HG03095 (cell line): Measurements from ENCODE around the gene PRKAB1.

Experiments used
- ATAC-seq: cut with Tn5 transposase; IDR thresholded peaks from one replicate; pipeline ENCODE4 v1.9.1; 2021; ENCODE audit warnings: moderate library complexity; ENCODE audit not compliant: unreplicated experiment

The PRKAB1 gene

DNA sequence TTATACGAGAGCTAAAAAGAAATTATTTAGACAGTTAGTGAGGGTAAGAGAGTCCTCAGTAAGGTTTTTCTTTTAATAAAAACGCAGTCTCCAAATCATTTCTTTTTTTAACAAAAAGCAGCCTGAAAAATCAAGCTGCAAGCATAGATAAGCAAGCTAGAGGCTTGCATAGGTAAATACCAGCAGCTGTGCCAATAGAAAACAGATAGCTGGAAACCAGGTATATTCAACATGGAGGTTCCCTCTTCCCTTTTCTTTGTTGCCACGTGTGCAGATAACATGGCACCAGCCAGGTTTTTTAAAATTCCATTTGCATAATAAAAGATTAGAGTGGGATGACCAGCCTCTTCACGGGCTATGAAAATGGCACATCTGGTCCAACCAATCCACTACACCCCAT is 6.1 kb upstream of the PRKAB1 start:
- no peak for ATAC-seq

DNA sequence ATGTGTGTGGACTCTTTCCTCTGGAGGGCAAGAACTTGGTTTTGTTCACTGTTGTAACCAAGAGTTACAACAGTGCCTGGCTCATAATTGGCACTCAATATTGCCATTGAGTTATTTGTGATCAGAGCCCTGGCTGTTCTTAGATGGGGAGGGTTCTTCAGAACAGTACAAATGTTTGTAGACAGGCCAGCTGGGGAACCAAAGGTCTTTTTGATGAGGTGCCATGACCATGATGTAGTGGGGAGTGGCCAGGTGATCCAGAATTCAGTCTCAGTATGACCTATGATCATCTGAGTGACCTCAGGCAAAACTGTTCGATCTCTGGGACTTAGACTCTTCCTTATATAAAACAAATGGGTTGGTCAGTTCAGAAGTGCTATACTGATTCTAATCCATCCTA is 3.3 kb upstream of the PRKAB1 start:
- no peak for ATAC-seq

DNA sequence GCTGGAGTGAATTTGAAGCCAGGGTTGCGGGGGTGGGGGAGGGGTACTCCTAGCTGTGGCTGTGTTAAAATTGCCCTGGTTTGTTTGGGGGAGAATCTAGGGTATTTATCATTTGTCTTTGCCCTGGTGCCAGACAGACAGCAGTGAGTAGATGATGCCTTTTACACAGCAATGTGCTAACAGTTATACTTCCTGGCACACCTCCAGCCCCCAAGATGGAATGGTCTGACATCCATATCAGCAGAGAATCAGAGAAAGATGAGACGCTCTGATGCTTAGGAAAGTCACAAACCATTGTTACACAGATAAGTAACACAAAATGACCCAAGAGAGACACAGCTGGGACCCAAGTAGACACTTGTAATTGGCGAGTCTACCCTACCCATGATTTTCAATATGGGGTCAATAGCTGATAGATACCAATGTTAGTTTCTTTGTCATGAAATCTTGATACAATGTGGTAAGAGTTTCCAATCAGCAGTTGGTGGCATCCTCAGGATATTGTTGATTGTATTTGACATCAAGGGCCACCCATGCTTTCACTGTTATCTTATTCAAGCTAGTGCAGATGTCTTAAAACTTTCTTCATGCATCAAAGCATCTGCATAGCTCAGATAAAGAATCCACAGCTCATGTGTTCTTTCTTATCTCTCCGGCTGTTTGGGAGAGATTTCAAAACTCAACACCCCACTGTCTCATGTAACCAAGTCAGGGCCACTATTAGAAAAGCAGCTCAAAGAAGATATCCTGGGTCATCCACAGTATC is 2.6 kb upstream of the PRKAB1 start:
- ATAC-seq = no peak

DNA sequence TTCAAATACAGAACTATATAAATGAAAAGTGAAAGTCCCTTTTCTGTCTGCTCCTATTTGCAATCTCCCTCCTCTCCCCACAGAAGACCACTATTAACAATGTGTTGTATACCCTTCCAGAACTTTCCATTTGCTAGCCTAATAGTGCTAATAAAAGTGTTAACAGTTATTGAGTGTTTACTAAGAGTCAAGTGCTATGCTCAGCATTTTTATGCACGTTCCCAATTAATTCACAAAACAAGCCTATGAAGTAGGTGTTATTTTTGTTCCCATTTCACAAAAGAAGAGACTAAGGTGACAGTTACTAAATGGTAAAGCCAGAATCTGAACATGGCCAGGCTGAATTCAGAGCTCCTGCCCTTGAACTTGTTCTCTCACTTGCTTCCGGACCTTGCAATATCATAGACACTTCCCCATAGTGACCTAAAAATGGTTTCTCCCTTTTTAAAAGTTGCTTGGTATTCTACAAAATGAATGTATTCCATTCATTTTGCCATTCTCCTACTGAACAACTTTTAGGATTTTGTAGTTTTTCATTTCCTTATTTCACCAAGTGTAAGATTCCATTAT is 1.6 kb upstream of the PRKAB1 start:
- ATAC-seq = no peak

DNA sequence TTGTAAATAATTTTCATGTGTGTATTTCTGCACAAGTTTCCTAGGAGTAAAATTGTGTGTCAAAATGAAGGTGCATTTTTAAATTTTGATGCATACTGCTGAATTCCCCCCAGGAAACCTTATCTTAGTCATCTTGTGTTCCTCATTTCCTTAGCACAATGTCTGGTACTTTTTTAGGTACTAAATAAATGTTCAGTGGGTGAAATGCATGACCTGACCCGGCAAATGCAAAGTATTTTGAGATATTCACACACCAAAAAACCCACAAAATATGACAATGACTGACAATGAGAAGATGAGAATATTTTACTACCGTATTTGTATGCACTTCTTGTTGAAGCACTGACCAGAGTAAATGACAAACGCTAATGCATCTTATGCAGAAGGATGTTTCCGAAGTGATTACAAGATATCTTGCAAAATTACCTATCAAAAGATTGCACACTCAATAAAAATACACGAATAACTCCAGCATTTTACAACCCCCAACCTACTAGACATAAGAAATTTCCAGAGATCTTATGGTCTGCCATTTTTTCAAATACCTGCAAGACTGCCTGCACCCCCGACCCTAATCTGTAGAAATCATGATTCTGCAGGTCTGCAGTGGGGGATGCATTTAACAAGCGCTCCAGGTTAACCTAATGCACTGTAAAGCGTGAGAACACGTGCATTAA is 895 bp upstream of the PRKAB1 start:
- no peak for ATAC-seq

DNA sequence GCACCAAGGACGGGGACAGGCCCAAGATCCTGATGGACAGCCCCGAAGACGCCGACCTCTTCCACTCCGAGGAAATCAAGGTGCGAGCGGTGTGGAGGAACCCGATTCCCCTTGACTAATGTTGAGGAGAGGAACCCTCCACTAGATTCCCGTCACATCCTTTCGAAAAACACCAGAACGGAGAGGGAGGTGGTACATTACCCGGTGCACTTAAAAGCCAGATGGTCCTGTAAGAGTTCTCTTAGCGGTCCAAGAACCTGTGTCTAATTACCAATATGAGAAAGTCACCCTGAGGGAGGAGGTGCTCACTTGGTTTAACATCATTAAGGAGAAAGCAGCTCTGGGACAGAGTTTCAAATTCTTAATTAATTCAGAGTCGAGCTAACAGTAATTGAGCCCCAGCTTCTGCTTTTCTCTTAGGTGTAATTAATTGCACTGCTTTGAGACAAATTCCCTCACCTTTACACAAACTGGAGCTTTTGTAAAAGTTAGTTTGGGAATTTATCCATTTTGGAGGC is 450 bp downstream of the PRKAB1 start:
- no peak for ATAC-seq

DNA sequence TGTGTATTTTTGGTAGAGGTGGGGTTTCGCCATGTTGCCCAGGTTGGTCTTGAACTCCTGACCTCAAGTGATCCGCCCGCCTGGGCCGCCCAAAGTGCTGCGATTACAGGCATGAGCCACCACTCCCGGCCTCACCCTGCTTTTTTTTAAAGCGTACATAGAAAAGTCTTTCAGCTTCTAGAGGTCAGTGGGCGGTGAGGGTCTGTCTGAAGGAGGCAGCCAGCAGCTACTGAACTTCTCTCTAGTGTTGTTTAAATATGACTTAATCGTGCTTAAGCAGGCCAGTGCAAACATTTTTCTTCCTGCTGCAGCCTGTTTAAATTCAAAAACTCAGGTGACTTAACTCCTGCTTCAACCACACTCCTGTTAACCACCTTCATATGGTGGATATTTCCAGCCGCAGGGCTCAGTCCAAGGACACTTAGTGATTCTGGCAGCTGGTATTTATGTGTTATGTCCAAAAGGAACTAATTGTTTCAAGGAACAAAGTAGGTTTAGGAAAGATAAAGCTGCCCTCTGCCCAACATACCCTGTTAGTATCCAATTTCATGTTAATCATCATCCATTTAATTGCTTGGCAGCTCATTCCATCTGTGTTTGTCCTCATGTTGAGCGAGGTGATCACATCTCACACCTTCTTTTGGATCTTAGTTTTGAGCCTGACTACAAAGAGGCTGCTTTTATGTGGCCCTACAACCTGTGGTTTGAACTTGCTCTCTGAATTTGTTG is 2.0 kb downstream of the PRKAB1 start:
- ATAC-seq = no peak

DNA sequence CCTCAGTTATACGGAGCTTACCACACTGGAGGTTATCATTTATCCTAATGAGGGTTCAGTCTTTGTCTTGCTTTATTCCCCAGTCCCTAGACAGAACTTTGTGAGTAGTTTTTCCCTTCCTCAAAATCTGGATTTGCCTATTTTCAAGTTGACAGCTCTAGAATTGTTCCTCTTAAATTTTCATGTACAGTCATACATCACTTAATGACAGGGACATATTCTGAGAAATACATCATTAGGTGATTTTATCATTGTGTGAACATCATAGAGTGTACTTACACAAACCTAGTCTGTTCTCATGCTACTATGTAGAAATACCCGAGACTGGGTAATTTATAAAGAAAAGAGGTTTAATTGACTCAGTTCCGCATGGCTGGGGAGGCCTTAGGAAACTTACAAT is 3.1 kb downstream of the PRKAB1 start:
- ATAC-seq = no peak

DNA sequence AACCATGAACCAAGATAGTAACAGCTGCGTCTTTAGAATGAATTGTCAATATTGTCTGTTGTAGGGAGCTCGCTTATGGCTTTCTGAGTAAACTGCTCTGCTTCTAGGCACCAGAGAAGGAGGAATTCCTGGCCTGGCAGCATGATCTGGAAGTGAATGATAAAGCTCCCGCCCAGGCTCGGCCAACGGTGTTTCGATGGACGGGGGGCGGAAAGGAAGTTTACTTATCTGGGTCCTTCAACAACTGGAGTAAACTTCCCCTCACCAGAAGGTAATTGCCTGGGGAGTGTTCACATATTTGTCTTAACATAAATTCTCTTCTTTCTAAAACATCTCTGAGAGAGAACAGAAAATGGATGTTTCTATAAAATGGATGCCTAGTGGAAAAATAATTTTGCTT is 4.3 kb downstream of the PRKAB1 start:
- no peak for ATAC-seq

DNA sequence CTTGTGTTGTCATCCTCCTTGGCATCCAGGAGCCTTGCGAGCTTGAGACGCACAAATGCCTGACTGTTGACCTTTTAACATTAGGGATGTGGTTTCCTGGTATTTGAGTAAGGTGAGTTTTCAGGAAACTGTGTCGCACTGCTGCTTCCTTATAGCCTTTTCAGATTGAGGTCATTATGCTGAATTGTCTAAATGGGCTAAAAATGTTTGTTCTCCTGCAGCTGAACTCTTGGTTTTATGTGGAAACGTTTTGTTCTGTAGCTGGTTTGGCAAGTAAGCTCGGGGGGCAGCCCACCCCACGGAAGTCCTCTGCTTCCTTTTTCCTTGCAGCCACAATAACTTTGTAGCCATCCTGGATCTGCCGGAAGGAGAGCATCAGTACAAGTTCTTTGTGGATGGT is 5.7 kb downstream of the PRKAB1 start:
- ATAC-seq = no peak

DNA sequence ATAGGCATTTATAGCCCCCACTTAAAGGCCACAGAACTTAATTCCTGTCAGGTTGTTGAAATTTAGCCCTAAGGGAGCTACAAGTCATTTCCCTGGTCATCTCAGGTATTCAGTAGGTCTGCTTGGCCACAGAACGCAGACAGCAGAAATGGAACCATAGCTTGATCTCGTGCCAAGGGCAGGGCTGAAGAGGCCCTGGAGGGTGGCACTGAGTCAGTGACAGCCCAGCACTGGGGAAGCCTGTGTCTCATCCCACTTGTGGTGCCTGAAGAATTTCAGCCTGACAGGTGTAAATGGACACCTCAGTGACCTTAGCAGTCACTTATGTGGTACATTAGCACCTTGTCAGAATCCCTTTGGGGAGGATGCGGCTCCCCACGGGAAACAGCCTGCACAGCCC is 6.6 kb downstream of the PRKAB1 start:
- ATAC-seq = no peak

DNA sequence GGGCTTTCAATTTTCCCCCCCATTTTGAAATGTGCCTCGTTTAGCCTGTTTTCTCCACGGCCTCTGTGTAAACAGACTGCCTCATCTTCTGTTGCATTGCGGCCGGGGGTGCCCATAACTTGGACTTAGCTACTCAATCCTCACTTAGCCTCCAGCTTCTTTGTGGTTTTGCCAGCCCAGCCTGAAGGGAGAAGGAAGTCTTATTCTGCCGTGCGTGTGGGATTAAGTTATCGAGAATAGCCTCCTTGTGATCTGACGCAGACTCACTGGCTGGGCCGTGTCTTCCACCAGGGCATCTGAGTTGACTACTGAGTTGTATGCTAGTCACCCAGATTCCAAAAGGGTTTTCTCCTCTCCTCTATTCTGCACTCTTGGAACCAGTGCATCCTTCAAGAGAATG is 8.1 kb downstream of the PRKAB1 start:
- ATAC-seq = no peak

DNA sequence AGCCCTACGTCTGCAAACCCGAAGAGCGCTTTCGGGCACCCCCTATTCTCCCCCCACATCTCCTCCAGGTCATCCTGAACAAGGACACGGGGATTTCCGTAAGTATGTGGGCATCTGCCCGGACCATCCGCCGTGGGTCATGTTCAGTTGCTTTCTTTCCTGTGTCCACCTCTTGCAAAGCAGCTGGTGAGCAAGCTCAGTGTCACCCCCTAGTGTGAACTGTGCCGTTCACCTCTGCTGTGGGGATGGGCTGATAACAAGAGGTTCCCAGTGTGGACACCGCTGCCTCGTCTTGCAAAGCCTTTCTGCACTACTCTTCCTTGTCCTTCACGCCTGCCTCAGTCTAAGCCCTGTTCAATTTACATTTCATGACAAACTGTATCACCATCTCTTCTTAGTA is 8.6 kb downstream of the PRKAB1 start:
- no peak for ATAC-seq

DNA sequence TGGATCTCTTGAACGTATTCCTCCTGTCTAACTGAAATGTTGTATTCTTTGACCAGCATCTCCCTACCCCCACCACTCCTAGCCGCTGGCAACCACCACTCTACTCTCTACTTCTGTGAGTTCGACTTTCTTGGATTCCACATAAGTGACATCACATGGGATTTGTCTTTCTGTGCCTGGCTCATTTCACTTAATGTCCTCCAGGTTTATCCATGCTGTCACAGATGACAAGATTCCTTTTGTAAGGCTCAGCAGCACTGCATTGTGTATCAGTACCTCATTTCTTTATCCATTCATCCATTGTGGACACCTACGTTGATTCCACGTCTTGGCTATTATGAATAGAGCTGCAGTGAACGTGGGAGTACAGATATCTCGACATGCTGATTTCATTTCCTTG is 10.5 kb downstream of the PRKAB1 start:
- no peak for ATAC-seq

DNA sequence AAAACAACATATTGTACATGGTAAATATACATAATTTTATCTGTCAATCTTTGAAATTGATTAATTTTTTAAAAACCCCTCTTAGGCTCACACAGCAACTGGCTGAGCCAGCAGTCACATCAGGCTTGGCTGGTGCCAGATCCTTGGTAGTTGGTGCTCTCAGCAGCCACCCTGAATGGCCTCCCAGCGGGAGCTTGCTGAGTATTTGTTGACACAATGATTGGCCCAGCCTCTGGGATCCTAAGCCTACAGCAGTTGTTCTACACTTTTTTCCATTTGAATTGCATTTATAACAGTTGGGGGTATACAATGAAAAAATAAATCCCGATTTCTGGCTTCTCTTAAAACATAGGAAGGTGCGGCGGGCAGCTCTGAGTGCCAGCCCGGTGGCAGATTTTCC is 11.1 kb downstream of the PRKAB1 start:
- no peak for ATAC-seq

DNA sequence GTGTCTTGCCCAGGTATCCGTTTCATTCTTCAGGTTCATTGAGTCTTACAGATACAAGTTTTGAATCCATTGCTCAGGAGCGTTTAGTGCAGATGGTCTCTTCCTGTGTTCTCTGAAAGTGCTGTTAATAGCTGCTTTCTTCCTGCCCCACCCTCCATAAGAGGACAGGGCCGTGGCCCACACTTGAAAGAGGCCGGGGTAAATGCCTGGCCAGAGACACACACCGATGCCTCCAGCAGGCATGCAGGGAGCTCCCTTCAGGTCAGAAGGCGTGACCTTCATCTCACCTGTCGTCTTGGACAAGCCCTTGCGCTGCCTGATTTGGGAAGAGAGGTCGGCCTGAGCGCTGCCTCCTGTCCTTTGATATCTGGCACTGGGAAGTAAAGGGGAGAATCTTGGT is 11.6 kb downstream of the PRKAB1 start:
- ATAC-seq = no peak

DNA sequence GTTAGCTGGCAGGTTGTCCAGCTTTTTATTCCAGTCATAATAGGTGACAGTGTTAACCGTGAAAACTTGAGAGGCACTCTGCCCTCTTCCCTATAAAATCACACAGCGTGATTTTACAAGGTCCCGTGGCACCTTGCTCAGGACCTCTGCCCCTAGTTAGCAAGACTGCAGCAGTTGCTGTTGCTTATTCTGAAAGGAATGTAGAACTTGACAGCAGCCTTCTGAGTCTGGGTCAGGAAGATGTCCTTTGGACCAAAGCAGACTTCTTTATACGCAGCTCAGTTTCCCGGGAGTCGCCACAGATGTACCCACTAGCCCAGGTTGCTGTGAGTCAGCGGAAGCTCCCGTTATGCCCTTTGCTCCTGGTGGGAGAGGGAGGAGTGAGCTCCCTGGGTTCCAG is 13.2 kb downstream of the PRKAB1 start:
- no peak for ATAC-seq

DNA sequence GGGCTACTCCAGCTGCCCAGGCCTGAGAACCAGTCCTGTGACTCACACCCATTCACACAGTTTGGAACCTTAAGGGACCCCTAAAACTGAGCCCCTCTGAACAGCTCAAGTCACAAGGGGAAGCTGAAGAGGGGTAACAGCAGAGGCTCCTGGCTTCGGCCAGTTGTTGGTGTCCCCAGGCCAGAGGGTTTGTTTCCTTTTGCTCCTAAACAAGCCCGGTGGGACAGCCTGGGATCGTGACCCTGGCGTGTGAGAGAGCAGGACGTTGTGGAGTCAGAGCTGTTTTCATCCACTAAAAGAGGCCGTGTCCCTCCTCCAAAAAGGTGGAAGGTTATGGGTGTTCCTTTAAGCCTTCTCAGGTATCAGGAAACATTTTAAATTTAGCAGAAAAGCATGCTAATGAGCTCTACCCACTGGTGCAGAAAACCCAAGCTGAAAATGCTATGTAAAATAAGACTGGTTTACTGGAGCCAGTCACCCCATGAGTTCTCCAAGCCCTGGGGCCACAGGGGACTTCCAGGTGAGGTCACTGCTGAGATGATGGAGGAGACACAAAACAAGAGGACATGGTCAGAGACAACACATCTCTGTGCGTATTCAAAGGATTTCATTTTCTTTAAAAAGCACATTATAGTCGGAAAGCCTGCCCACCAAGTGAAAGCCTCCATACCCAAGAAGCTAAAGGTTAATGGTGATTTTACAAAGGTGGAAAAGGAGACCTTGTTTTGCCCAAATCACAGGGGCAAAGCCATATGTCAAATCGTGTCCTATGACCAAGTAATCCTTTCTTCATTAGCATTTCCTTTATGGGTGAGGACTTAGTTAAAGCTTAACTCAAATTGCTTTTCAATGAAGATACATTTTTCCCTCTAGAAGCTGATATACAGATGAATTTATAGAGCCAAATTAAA is 14.1 kb downstream of the PRKAB1 start:
- ATAC-seq = peak; percentile 64

DNA sequence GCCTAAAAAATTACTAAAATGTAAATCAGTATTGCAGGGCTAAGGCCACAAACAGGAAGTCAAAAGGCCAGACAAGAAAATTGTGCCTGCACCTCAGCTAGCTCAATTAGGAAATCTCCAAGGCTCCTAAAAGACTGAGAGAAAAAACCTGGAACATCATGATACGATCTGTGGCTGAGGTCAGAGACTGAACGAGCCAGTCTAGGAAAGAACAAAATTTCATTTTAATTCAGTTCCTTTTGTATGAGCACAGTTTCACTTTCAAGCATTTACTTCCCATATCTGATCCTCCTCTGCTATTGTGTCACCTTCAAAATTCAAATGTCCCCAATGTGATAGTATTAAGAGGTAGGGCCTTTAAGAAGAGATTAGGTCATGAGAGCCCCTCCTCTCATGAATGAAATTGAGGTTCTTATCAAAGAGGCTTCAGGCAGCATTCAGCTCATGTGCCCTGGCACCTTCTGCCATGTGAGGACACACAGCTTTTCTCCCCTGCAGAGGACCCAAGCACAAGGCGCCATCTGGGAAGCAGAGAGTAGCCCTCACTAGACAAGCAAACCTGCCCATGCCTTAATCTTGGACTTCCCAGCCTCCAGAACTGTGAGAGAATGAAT is 14.8 kb downstream of the PRKAB1 start:
- no peak for ATAC-seq

DNA sequence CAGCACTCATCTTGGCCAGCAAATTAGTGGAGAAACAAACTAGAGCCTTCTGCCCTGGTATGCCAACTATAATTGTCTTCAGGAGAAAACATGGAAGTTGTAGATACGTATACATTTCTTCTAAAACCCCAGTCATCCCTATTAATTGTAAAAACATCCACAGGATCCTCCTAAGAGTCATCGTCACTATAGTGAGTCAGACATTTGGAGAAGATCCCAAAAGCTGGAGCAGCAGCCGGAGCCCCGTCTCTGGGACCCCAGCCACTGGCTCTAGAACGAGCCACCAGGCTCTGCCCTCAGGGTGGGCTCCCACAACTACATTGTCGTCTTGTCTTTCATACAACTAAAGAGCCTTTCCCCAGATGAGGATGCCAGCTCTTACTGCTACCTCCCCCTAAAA is 15.5 kb downstream of the PRKAB1 start:
- ATAC-seq = no peak
